CD4-positive, alpha-beta T cell (primary cell): ENCODE measurements around the gene ZFPL1. TPM values are rescaled to one million over a fixed set of nuclear protein-coding genes. Genes with fewer than 3 reads are reported as not detected.

Experiments
- ATAC-seq: fragments of 200-7000 bp; cut with Tn5 transposase; one replicate; pipeline ENCODE4 v1.10.0; 2022; ENCODE audit warnings: mild to moderate bottlenecking; ENCODE audit not compliant: poor library complexity
- CTCF ChIA-PET: fragments of 350-600 bp; sonication (Branson Sonifier 250); formaldehyde crosslinking; loops from one replicate; lab custom pipeline; 2021; ENCODE audit warnings: antibody characterized with exemption, inconsistent platforms; lab: Charles Lee
- POLR2A ChIA-PET: fragments of 350-600 bp; sonication (Branson Sonifier 250); formaldehyde crosslinking; loops from one replicate; lab custom pipeline; 2021; ENCODE audit warnings: antibody characterized with exemption, inconsistent platforms; lab: Charles Lee
- DNase-seq, 14 experiments: peaks; one replicate each; pipeline ENCODE4 v3.0.0-alpha.2; 2013 to 2020; ENCODE audit warnings: mixed read lengths in 2 of 14
- H3K27ac ChIP-seq, 2 donors: one replicate each; pipeline versions ENCODE4 v1.5.1 to v1.7.0; 2013; ENCODE audit warnings: low read length in 2 of 2, low read depth in 1 of 2, mild to moderate bottlenecking in 1 of 2
- H3K27me3 ChIP-seq, 2 experiments: 1 replicate in 1 of 2; 2 replicates in 1 of 2; pipeline versions ENCODE4 v1.6.1 to v1.7.0; 2013; ENCODE audit warnings: low read length in 2 of 2, control low read depth in 1 of 2, mild to moderate bottlenecking in 1 of 2, moderate library complexity in 1 of 2; ENCODE audit not compliant: insufficient read depth in 2 of 2, control insufficient read depth in 1 of 2
- H3K36me3 ChIP-seq: one replicate; pipeline ENCODE4 v1.6.1; 2013; ENCODE audit warnings: low read length, control low read depth; ENCODE audit not compliant: insufficient read depth
- H3K4me1 ChIP-seq: one replicate; pipeline ENCODE4 v1.6.1; 2013; ENCODE audit warnings: low read length, control low read depth; ENCODE audit not compliant: insufficient read depth
- H3K4me3 ChIP-seq: one replicate; pipeline ENCODE4 v1.5.1; 2013; ENCODE audit warnings: mild to moderate bottlenecking, low read length, moderate library complexity
- H3K9me3 ChIP-seq, 2 experiments: 1 replicate in 1 of 2; 2 replicates in 1 of 2; pipeline versions ENCODE4 v1.6.1 to v1.7.0; 2013; ENCODE audit warnings: low read length in 2 of 2, mild to moderate bottlenecking in 2 of 2, control low read depth in 1 of 2, moderate library complexity in 1 of 2; ENCODE audit not compliant: control insufficient read depth in 1 of 2, insufficient read depth in 1 of 2
- H3K27ac Mint-ChIP-seq: one replicate; pipeline ENCODE4 v1.8.0; 2020; ENCODE audit warnings: mixed read lengths
- H3K27me3 Mint-ChIP-seq: one replicate; pipeline ENCODE4 v1.8.0; 2021; ENCODE audit warnings: mixed read lengths
- H3K36me3 Mint-ChIP-seq: one replicate; pipeline ENCODE4 v1.8.0; 2021; ENCODE audit warnings: low read depth, mixed read lengths
- H3K4me1 Mint-ChIP-seq: one replicate; pipeline ENCODE4 v1.8.0; 2021; ENCODE audit warnings: low read depth, mixed read lengths
- H3K4me3 Mint-ChIP-seq: one replicate; pipeline ENCODE4 v1.8.0; 2020; ENCODE audit warnings: mild to moderate bottlenecking, mixed read lengths
- H3K9me3 Mint-ChIP-seq: one replicate; pipeline ENCODE4 v1.8.0; 2020; ENCODE audit warnings: mixed read lengths
- CTCF ChIP-seq: fragments of 200-600 bp; IDR thresholded peaks from one replicate; pipeline ENCODE4 v1.8.0; 2022; ENCODE audit warnings: antibody characterized with exemption, mild to moderate bottlenecking
- intact Hi-C, 2 experiments: fragments of 100-400 bp; cut with DNase I in 1 of 2; cut with micrococcal nuclease in 1 of 2; formaldehyde crosslinking; loops; one replicate each; pipeline versions ENCODE4 v1.15.1 to v1.9.0; 2023 to 2025; cut with DNase I, micrococcal nuclease
- total RNA-seq, 174 experiments: library from RNA in 2 of 174; stranded (reverse) in 2 of 174; gene quantifications; one replicate each; pipeline ENCODE4 v1.2.3 and lab custom pipeline; 2021 to 2026

Gene ZFPL1
- total RNA-seq, 2 experiments from 2014 or later, result 46.2 to 47.7 TPM

- H3K9me3 Mint-ChIP-seq, result no peaks in the 10 kb centered on the region
- ATAC-seq (no peak), DNase-seq (no peak)
- H3K27ac Mint-ChIP-seq, result peak overlapping the region; percentile 92
- Histone ChIP-seq H3K27me3 (no peaks in the 10 kb centered on the region), H3K4me1 (peaks cover 57% of the 10 kb centered on the region), H3K4me3 (peak overlapping the region; percentile 81), H3K36me3 (peaks cover 35% of the 10 kb centered on the region), H3K9me3 (no peaks in the 10 kb centered on the region), H3K27ac (no peak overlapping the region)
- peaks cover 32% of the 10 kb centered on the region for H3K36me3 Mint-ChIP-seq
- intact Hi-C loops, result loop anchor here in 1 of 2 experiments (5.0 to 10.0 kb wide), 2 partner anchors 309 to 414 kb away; partner anchors contain the start of genes MAP4K2 and SCYL1
- ChIA-PET CTCF (interaction anchor here (0.8 to 4.1 kb wide), 12 partner anchors 9 to 98 kb away, joined by 3 to 58 read pairs (median 10); partner anchors contain the start of genes ARL2, CAPN1, FAU and MRPL49), POLR2A (interaction anchor here (0.6 to 6.5 kb wide), 16 partner anchors 10 to 461 kb away, joined by 3 to 91 read pairs (median 6); partner anchors contain the start of genes ARL2, CDC42EP2, CDCA5 and FAM89B)
- no peak for TF ChIP-seq CTCF
- H3K4me1 Mint-ChIP-seq, result peaks cover 36% of the 10 kb centered on the region
- H3K4me3 Mint-ChIP-seq, result peak overlapping the region; percentile 95
- no peaks in the 10 kb centered on the region for H3K27me3 Mint-ChIP-seq
Observed at GRCh38 chr11:65111159-65111743, 27.2 kb downstream of the ZFPL1 start.

- DNase-seq (peak; percentile 88 to 98 (median 94)), ATAC-seq (peak; percentile 75)
- peak within 1 kb of the TSS; percentile 81 for H3K4me3 ChIP-seq
- no peak for TF ChIP-seq CTCF
- Mint-ChIP-seq H3K9me3 (no peaks in the 10 kb centered on the region), H3K4me1 (peaks cover 36% of the 10 kb centered on the region), H3K36me3 (peaks cover 30% of the 10 kb centered on the region), H3K27ac (peak within 1 kb of the TSS; percentile 92), H3K4me3 (peak within 1 kb of the TSS; percentile 95), H3K27me3 (no peaks in the 10 kb centered on the region)
- H3K27me3 ChIP-seq, result no peaks in the 10 kb centered on the region
- H3K9me3 ChIP-seq, result no peaks in the 10 kb centered on the region
- peaks cover 32% of the 10 kb centered on the region for H3K36me3 ChIP-seq
- H3K27ac ChIP-seq, result peak within 1 kb of the TSS; percentile 62 to 68
- CTCF ChIA-PET, result interaction anchor here (1.3 to 4.1 kb wide), 7 partner anchors 10 to 98 kb away, joined by 3 to 58 read pairs (median 6); partner anchors contain the start of genes ARL2, CAPN1, FAU and MRPL49
- POLR2A ChIA-PET, result interaction anchor here (0.6 to 6.5 kb wide), 17 partner anchors 9 to 460 kb away, joined by 3 to 91 read pairs (median 5); partner anchors contain the start of genes CDC42EP2, CDCA5, FAM89B and FAU
- intact Hi-C loops, result loop anchor here (2.0 to 10.0 kb wide), 3 partner anchors 69 to 413 kb away; partner anchors contain the start of genes CAPN1 (in 1 of the 2), MAP4K2 (in 1 of the 2) and SCYL1 (in 1 of the 2)
- peaks cover 64% of the 10 kb centered on the region for H3K4me1 ChIP-seq
Observed at GRCh38 chr11:65111744-65112545, 27.9 kb downstream of the ZFPL1 start, which contains the start of gene TM7SF2. TM7SF2 (plus strand) TSS chr11:65111872; CDS start chr11:65112016, 144 bp downstream.
